ENCODE measurements around the gene SLC7A14.

Gene SLC7A14

GRCh38 chr3:170534227-170534626, 51.6 kb downstream of the SLC7A14 start:
- no peak for DNase-seq (ENCODE audit: low spot score)

- no peak for DNase-seq (ENCODE audit: low spot score)
Measured at GRCh38 chr3:170532573-170532972, 53.3 kb downstream of the SLC7A14 start.

GRCh38 chr3:170531657-170532335, 54.1 kb downstream of the SLC7A14 start:
- DNase-seq (ENCODE audit: low spot score), result peak; percentile 48

GRCh38 chr3:170531054-170531453, 54.8 kb downstream of the SLC7A14 start:
- DNase-seq (ENCODE audit: low spot score), result no peak

- no peak for DNase-seq (ENCODE audit: low spot score)
Measured at GRCh38 chr3:170529912-170530311, 56.0 kb downstream of the SLC7A14 start.

- DNase-seq (ENCODE audit: low spot score), result no peak
Measured at GRCh38 chr3:170529346-170529745, 56.5 kb downstream of the SLC7A14 start.

GRCh38 chr3:170528726-170529125, 57.1 kb downstream of the SLC7A14 start:
- no peak for DNase-seq (ENCODE audit: low spot score)

- no peak for DNase-seq (ENCODE audit: low spot score)
Measured at GRCh38 chr3:170524073-170524472, 61.8 kb downstream of the SLC7A14 start.

GRCh38 chr3:170523248-170523647, 62.6 kb downstream of the SLC7A14 start:
- DNase-seq (ENCODE audit: low spot score), result no peak

GRCh38 chr3:170522201-170522600, 63.7 kb downstream of the SLC7A14 start:
- DNase-seq (ENCODE audit: low spot score), result no peak

GRCh38 chr3:170520996-170521395, 64.9 kb downstream of the SLC7A14 start:
- DNase-seq (ENCODE audit: low spot score), result no peak

- DNase-seq (ENCODE audit: low spot score), result no peak
Measured at GRCh38 chr3:170517242-170517945, 68.5 kb downstream of the SLC7A14 start.

GRCh38 chr3:170513642-170514041, 72.2 kb downstream of the SLC7A14 start:
- no peak for DNase-seq (ENCODE audit: low spot score)

- no peak for DNase-seq (ENCODE audit: low spot score)
Measured at GRCh38 chr3:170511371-170511770, 74.5 kb downstream of the SLC7A14 start.

GRCh38 chr3:170508839-170509238, 77.0 kb downstream of the SLC7A14 start:
- DNase-seq (ENCODE audit: low spot score), result no peak

GRCh38 chr3:170508291-170508690, 77.6 kb downstream of the SLC7A14 start:
- no peak for DNase-seq (ENCODE audit: low spot score)

GRCh38 chr3:170507063-170507462, 78.8 kb downstream of the SLC7A14 start:
- DNase-seq (ENCODE audit: low spot score), result no peak

- DNase-seq (ENCODE audit: low spot score), result no peak
Measured at GRCh38 chr3:170506556-170506955, 79.3 kb downstream of the SLC7A14 start.

GRCh38 chr3:170502297-170502696, 83.6 kb downstream of the SLC7A14 start:
- no peak for DNase-seq (ENCODE audit: low spot score)

- no peak for DNase-seq (ENCODE audit: low spot score)
Measured at GRCh38 chr3:170500995-170501394, 84.9 kb downstream of the SLC7A14 start.

GRCh38 chr3:170500462-170500861, 85.4 kb downstream of the SLC7A14 start:
- DNase-seq (ENCODE audit: low spot score), result no peak

GRCh38 chr3:170499562-170500156, 86.2 kb downstream of the SLC7A14 start:
- peak; percentile 65 for DNase-seq (ENCODE audit: low spot score)

All from D341Med (cell line).